Fibroblast of pulmonary artery (primary cell): ENCODE results near the gene PLCH1.
"Not testable (repeated sequence)": the region's sequence is repeated elsewhere in the genome, so short reads cannot be mapped to it uniquely, and the experiment has no call there.

ENCODE experiments used
- DNase-seq: peaks from one replicate; pipeline ENCODE4 v3.0.0-alpha.2; 2010; ENCODE audit warnings: low read depth
- H3K4me3 ChIP-seq: replicated peaks from 2 replicates; pipeline ENCODE4 v1.5.1; 2011; ENCODE audit warnings: low read depth, mild to moderate bottlenecking, control low read depth, low read length, moderate library complexity
- CTCF ChIP-seq: IDR thresholded peaks from 2 replicates; pipeline ENCODE4 v1.5.1; 2011; ENCODE audit warnings: mild to moderate bottlenecking, control low read depth, low read length, inconsistent platforms; ENCODE audit errors: missing control alignments

PLCH1 gene

GRCh38 chr3:155407971-155408370, 336.9 kb downstream of the PLCH1 start:
- no peak overlapping the region for H3K4me3 ChIP-seq
- DNase-seq: no peak
- no peak for TF ChIP-seq CTCF

- H3K4me3 ChIP-seq: no peak overlapping the region
- TF ChIP-seq CTCF: no peak
- DNase-seq: no peak
Measured at GRCh38 chr3:155407331-155407730, 337.5 kb downstream of the PLCH1 start.

GRCh38 chr3:155404486-155404885, 340.4 kb downstream of the PLCH1 start:
- TF ChIP-seq CTCF: no peak
- H3K4me3 ChIP-seq: no peak overlapping the region
- no peak for DNase-seq

- DNase-seq: no peak
- no peak for TF ChIP-seq CTCF
Measured at GRCh38 chr3:155402656-155403055, 342.2 kb downstream of the PLCH1 start.

GRCh38 chr3:155398046-155398445, 346.8 kb downstream of the PLCH1 start:
- no peak for DNase-seq
- H3K4me3 ChIP-seq: no peak overlapping the region
- no peak for TF ChIP-seq CTCF

More at GRCh38 chr3:155402656-155403055, 342.2 kb downstream of the PLCH1 start:
- H3K4me3 ChIP-seq: no peak overlapping the region

- H3K4me3 ChIP-seq, DNase-seq: not testable (repeated sequence)
Measured at GRCh38 chr3:155394896-155395295, 350.0 kb downstream of the PLCH1 start.

- DNase-seq: no peak
- TF ChIP-seq CTCF: no peak
- no peak overlapping the region for H3K4me3 ChIP-seq
Measured at GRCh38 chr3:155394240-155394639, 350.6 kb downstream of the PLCH1 start.
